ENCODE results near the gene IL32. TPM values are rescaled to one million over a fixed set of nuclear protein-coding genes. Genes with fewer than 3 reads are reported as not detected.

The IL32 gene, protein sequence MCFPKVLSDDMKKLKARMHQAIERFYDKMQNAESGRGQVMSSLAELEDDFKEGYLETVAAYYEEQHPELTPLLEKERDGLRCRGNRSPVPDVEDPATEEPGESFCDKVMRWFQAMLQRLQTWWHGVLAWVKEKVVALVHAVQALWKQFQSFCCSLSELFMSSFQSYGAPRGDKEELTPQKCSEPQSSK
- total RNA-seq (2022; extraction: Qiagen RNA extraction; ENCODE audit: low read depth), result 23.0 to 38.0 TPM (median 28.2 TPM) in 5 replicates

DNA sequence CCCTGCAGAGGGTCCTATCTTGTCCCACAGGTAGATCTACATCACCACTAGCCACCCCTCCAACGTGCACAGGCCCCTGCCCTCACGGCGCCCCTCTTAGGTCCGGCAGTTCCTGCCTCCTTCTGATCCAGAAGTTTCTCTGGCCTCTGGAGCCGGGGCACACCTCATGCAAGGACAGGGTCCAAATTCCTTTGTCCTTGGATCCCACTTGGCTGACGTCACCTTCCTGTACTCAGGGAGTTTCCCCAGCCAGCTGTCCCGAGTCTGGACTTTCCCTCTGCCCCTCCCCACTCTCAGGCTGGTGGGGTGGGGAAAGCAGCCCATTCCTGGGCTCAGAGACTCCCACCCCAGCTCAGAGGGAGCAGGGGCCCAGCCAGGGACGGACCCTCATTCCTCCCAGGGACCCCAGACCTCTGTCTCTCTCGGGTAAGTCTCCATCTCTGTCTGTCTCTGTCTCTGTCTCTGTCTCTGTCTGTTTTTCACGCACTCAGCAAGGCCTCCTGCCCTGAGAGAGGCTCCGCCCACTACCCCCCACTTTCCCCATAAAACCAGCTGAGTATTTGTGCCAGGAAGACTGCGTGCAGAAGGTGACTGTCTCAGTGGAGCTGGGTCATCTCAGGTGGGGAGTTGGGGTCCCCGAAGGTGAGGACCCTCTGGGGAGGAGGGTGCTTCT, at the start of gene IL32:
Gene IL32 (plus strand): TSS at position 572 of the 673 bp plus-strand sequence. CDS start 172 bp downstream, outside the sequence.

DNA sequence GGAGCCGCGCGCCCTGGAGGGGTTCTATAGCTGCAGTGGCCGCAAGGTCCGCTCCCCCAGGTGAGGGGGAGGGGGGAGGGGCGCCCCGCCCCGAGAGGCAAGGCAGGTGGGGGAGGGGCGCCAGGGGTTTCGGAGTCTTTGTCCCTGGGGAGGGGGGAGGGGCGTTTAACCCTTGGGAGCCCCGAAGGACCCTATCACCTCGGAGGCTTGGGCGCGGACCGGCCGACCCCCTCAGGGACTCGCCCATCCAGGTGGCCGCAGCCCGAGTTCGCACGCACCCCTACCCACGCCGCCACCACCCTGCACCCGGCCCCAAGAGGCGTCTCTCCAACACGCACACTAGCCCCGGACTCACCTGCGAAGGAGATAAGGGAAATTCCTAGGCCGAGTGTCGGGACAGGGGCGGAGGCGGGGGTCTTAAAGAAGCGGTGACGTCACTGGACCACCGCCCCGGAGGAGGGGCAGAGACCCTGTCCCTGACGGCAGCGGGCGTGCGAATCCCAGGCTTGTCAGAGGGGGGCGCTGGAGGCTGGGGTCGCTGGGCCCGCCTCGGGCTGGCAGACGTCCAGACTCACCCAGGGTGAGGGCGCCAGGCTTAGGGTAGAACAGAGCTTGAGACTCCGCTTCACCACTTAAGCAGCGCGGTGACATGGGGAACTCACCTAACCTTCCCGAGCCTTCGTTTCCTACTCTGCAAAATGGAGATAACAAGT, 47.5 kb upstream of the IL32 start, which contains the start of gene CLDN6:
Gene CLDN6 (minus strand): TSS at position 390 of the 713 bp plus-strand sequence. CDS start 2,162 bp downstream, outside the sequence.

DNA sequence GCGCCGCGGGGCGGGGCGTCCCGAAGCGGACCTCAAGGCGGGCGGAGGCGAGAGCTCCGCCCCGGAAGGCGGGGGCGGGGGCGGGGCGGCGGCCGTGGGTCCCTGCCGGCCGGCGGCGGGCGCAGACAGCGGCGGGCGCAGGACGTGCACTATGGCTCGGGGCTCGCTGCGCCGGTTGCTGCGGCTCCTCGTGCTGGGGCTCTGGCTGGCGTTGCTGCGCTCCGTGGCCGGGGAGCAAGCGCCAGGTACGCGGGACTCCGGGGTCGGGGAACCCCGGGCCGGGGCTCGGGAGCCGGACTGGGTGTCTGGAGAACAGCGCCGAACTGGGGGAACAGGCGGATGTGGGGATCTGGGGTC, 45.2 kb upstream of the IL32 start, which contains the start of gene TNFRSF12A:
Gene TNFRSF12A (plus strand): TSS at position 122 of the 357 bp plus-strand sequence. CDS start 30 bp downstream, at position 152.

DNA sequence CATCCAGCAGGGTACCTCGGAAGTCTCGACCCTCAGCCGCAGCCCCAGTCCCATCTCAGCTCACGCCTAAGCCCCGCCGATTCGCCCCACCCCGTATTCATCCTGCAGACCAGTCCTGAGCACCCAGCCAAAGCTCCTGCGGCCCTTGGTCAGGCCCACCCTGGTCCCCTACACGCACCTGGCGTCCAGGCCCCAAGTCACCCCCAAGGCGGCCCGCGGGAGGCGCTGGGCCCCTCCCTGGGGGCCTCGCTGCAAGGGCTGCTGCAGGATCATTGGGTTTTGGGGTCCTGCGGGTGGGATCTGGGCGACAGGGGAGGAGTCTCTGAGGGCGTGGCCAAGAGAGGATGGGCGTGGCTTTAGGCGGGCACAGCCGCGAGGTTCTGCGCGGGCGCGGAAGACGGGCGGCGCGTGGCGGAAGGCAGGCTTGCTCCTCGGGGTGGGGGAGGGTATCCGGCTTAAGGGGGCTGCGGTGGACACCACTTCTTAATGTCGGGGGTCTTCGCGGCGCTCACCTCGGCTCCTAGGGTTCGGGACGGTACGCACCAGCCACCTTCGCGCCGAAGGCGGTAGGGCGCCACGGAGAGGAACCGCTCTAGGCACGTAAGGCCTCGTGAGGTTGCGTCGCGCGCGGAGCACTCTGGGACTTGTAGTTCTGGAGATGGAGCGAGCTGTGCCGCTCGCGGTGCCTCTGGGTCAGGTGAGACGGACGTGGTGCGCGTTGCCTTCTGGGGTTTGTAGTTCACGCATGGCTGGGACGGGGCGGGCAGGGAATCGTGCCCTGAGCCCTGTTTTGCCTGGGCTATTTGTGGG, 41.6 kb upstream of the IL32 start, which contains the start of the genes HCFC1R1 and THOC6:
Gene HCFC1R1 (minus strand): TSS at position 274 of the 810 bp plus-strand sequence. CDS start 1 bp downstream, at position 273.
Gene THOC6 (plus strand): TSS at position 367 of the 810 bp plus-strand sequence. CDS start 292 bp downstream, at position 659.

DNA sequence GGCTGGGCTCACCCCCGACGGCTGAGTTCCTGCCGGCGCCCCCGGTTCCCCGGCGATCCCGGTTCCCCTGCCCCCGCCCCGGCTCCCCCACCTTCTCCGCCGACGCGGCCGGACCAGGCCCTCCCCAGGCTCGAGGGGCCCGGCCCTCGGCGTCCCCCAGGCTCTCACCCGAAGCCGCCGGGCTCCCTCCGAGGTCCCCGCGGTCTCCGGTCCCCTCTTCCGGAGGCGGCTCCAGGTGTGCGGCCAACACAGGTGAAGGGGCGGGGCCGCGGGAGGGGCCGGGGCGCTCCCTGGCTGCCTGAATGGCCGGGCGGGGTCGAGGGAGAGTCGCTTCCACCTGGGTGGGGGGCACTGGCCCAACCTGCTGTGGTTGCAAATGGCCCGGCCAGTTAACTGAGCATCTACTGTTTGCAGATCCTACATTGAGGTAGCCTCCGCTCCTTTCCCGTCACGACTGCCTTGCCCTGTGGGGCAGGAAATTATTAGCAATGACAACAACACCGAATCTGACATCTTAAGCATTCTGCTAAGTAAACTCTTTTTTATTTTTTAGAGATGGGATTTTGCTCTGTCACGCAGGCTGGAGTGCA, 28.6 kb upstream of the IL32 start, which contains the start of gene BICDL2:
Gene BICDL2 (minus strand): TSS at position 219 of the 590 bp plus-strand sequence. CDS start 1,448 bp downstream, outside the sequence.

DNA sequence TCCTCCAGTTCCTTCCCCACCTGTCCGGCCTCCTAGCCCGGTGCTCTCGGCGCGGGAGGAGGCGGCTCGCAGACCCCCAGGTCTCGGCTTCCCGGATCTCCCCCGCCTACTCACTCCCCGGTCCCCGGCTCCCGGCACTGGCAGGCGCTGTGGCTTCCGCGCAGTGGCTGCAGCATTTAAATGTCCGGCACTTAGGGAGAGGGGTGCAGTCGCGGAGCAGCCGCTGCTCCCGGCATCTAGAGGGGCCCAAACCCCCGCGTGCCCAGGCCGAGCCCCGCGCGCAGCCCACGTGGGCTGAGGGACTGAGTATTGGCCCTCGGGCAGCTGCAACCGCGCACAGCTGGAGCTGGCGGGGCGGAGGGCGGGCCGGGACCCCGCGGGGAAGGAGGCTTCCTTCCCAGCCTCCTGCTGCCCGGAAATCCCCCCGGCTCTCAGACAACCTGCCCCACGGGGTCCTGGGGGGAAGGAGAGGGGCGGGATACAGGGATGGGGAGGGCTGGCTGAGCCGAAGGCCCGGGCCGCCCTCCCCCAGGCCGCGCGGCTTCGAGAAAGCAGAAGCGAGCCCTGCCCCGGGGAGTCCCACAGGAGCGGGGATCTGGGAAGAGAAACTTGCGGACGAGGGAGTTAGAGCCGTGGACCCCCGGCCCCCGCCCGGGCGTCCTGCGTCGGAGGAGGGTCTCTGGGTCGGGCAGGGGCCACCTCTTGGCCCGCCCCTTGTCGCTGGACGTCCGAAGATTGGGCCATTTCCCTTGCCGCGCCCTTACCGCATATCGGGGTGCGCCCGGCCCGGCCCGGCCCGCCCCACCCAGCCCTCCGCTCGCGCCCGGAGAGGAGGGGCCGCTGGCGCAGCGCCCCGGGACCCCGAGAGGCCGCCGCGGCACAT, 19.4 kb upstream of the IL32 start, which contains the start of gene MMP25:
Gene MMP25 (plus strand): TSS at position 804 of the 883 bp plus-strand sequence. CDS start 357 bp downstream, outside the sequence.

DNA sequence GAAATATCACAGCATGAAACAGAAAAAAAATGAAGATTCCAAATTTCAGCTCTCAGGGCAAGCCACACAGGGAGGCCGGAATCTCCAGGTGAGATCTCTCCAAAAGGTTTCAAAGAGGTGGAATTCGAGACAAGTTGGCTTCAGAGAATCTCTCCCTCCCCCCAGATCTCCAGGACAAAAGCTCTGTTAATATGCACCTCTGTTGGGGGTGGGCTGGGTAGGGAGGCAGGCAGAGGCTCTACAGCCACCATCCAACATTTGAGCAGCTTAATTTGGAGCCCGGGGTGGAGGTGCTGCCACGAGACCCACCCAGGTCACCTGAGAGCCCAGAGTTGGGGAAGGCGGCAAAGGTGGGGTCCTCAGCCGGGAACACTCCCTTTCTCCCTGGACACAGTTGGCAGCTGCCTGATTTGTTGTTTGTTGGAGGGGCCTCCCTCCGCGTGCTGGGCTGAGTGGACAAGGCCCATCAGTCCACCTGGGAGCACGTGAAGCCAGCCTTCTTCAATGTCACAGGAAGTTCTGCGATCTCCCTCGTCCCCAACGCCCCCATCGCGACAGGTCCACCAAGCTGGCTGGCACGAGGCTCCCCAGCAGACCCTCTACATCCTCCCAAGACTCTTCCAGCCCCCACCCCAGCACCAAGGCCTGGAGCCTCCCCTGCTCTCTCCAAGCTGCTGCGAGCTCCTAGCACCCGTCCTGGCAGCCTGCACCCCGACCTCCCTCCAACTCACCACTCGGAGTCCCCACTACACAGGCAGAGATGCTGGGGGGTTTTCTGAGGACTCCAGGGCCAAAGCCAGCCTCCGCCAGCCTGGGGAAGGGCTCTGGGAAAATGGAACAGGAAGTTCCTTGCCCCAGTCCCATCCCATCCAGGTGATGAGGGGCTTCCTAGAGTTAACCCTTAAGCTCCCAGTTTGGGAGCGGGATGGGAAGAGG, 33.3 kb downstream of the IL32 start, which contains the start of gene ZSCAN10:
Gene ZSCAN10 (minus strand): TSS at position 836 of the 936 bp plus-strand sequence. CDS start 6,357 bp downstream, outside the sequence.

DNA sequence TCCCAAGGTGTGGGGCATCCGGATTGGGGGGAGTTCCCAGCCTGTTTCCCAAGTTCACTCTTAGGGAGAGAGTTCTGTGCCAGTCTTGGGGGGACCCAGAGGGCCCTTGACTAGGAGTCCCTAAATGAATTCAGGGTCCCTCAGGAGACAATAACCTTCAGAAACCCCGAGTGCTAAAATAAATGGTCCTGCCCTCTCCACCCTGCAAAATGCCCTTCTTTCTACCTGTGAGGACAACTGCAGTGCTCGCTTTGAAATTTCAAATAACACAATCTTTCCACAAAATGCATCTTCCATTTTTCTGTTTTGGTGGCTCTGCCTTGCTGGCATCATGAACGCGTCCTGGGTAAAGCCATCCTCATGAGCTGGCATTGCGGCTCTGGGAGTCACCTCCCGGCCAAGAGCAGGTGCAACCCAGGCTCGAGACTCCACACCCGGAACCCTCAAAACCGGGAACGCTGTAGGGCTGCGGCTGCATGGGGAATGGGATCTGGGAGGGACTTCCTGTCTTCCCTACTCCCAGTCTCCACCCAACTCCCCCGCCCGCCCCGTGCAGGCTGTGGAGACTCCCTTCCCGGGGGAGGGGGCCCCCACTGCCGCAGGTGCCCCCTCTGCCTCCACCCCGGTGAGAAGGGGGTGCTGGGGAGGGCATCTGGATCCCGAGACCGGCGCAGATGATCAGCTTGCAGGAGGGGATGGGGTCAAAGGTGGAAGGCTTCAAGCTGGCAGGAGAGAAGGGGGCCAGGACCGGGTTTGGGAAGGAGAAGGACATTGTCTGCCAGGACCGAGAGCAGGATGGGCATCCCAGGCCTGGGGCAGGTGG, 46.8 kb downstream of the IL32 start, which contains the start of gene ZNF205:
Gene ZNF205 (plus strand): TSS at position 529 of the 823 bp plus-strand sequence. CDS start 845 bp downstream, outside the sequence.

Other genes with a start within 250 kb of the IL32 start
- gene PRSS21, start 248.4 kb upstream of the IL32 start, total RNA-seq (2022; extraction: Qiagen RNA extraction; ENCODE audit: low read depth), result 0.21 to 0.30 TPM in 2 of 5 replicates, not detected in the others
- gene ZG16B, start 235.3 kb upstream of the IL32 start, total RNA-seq (2022; extraction: Qiagen RNA extraction; ENCODE audit: low read depth), result 0.73 to 1.3 TPM (median 0.93 TPM) in 5 replicates
- gene PRSS22, start 207.5 kb upstream of the IL32 start, total RNA-seq (2022; extraction: Qiagen RNA extraction; ENCODE audit: low read depth), result 1.6 to 3.1 TPM (median 2.2 TPM) in 5 replicates
- 45.9 to 60.3 TPM (median 51.6 TPM) in 5 replicates for gene FLYWCH2, start 182.4 kb upstream of the IL32 start, total RNA-seq (2022; extraction: Qiagen RNA extraction; ENCODE audit: low read depth)
- 19.5 to 28.3 TPM (median 27.5 TPM) in 5 replicates for gene FLYWCH1, start 153.7 kb upstream of the IL32 start, total RNA-seq (2022; extraction: Qiagen RNA extraction; ENCODE audit: low read depth)
- gene KREMEN2, start 101.4 kb upstream of the IL32 start, total RNA-seq (2022; extraction: Qiagen RNA extraction; ENCODE audit: low read depth), result 1.3 to 2.4 TPM (median 2.3 TPM) in 5 replicates
- 28.8 to 45.8 TPM (median 37.2 TPM) in 5 replicates for gene PAQR4, start 96.3 kb upstream of the IL32 start, total RNA-seq (2022; extraction: Qiagen RNA extraction; ENCODE audit: low read depth)
- gene PKMYT1, start 85.2 kb upstream of the IL32 start, total RNA-seq (2022; extraction: Qiagen RNA extraction; ENCODE audit: low read depth), result 57.5 to 96.6 TPM (median 92.5 TPM) in 5 replicates
- 0.30 to 0.55 TPM (median 0.50 TPM) in 5 replicates for gene CLDN9, start 52.7 kb upstream of the IL32 start, total RNA-seq (2022; extraction: Qiagen RNA extraction; ENCODE audit: low read depth)
- gene CLDN6, start 47.5 kb upstream of the IL32 start, total RNA-seq (2022; extraction: Qiagen RNA extraction; ENCODE audit: low read depth), result 0.19 to 0.74 TPM (median 0.34 TPM) in 5 replicates
- 477 to 677 TPM (median 627 TPM) in 5 replicates for gene TNFRSF12A, start 45.3 kb upstream of the IL32 start, total RNA-seq (2022; extraction: Qiagen RNA extraction; ENCODE audit: low read depth)
- gene HCFC1R1, start 41.7 kb upstream of the IL32 start, total RNA-seq (2022; extraction: Qiagen RNA extraction; ENCODE audit: low read depth), result 216 to 280 TPM (median 222 TPM) in 5 replicates
- gene THOC6, start 41.6 kb upstream of the IL32 start, total RNA-seq (2022; extraction: Qiagen RNA extraction; ENCODE audit: low read depth), result 21.6 to 33.9 TPM (median 32.7 TPM) in 5 replicates
- gene BICDL2, start 28.7 kb upstream of the IL32 start, total RNA-seq (2022; extraction: Qiagen RNA extraction; ENCODE audit: low read depth), result not detected in 5 replicates
- gene MMP25, start 19.1 kb upstream of the IL32 start, total RNA-seq (2022; extraction: Qiagen RNA extraction; ENCODE audit: low read depth), result 0.49 to 1.0 TPM (median 0.79 TPM) in 5 replicates
- gene ZSCAN10, start 33.7 kb downstream of the IL32 start, total RNA-seq (2022; extraction: Qiagen RNA extraction; ENCODE audit: low read depth), result not detected in 5 replicates
- gene ZNF205, start 46.9 kb downstream of the IL32 start, total RNA-seq (2022; extraction: Qiagen RNA extraction; ENCODE audit: low read depth), result 9.2 to 14.3 TPM (median 13.2 TPM) in 5 replicates
- gene ZNF213, start 69.4 kb downstream of the IL32 start, total RNA-seq (2022; extraction: Qiagen RNA extraction; ENCODE audit: low read depth), result 7.7 to 13.2 TPM (median 10.8 TPM) in 5 replicates
- 0.23 to 0.48 TPM (median 0.29 TPM) in 5 replicates for gene OR1F1, start 122.6 kb downstream of the IL32 start, total RNA-seq (2022; extraction: Qiagen RNA extraction; ENCODE audit: low read depth)
- 7.5 to 9.6 TPM (median 8.9 TPM) in 5 replicates for gene ZNF200, start 169.5 kb downstream of the IL32 start, total RNA-seq (2022; extraction: Qiagen RNA extraction; ENCODE audit: low read depth)
- gene MEFV, start 191.0 kb downstream of the IL32 start, total RNA-seq (2022; extraction: Qiagen RNA extraction; ENCODE audit: low read depth), result not detected in 5 replicates
- gene ZNF263, start 217.9 kb downstream of the IL32 start, total RNA-seq (2022; extraction: Qiagen RNA extraction; ENCODE audit: low read depth), result 35.1 to 41.4 TPM (median 40.8 TPM) in 5 replicates
- gene TIGD7, start 239.8 kb downstream of the IL32 start, total RNA-seq (2022; extraction: Qiagen RNA extraction; ENCODE audit: low read depth), result 0.47 to 1.5 TPM (median 1.3 TPM) in 5 replicates
- 10.0 to 11.5 TPM (median 10.7 TPM) in 5 replicates for gene ZNF75A, start 239.9 kb downstream of the IL32 start, total RNA-seq (2022; extraction: Qiagen RNA extraction; ENCODE audit: low read depth)

Data from A549 treated with RU486 at 1 μM for 4 hours (cell line).